SK-N-SH (cell line): ENCODE results near the gene GPC5.
A peak's percentile ranks its signal among the peaks of the same experiment; 100 is the strongest.

Experiments used
- CTCF ChIP-seq: fragments of 200-600 bp; sonication (generic); IDR thresholded peaks from 2 replicates; pipeline ENCODE4 v1.6.1; 2017; ENCODE audit warnings: antibody characterized with exemption, mild to moderate bottlenecking, moderate library complexity
- EP300 ChIP-seq, 2 experiments: IDR thresholded peaks; 2 replicates each; pipeline versions ENCODE4 v1.4.0 to v1.6.1; 2012; ENCODE audit warnings: borderline replicate concordance in 1 of 2, low read depth in 1 of 2, low read length in 1 of 2
- FOXM1 ChIP-seq: IDR thresholded peaks from 2 replicates; pipeline ENCODE4 v1.4.0; 2012; ENCODE audit warnings: low read depth, mild to moderate bottlenecking
- GABPA ChIP-seq: IDR thresholded peaks from 2 replicates; pipeline ENCODE4 v1.4.0; 2012; ENCODE audit warnings: low read depth, mild to moderate bottlenecking
- JUND ChIP-seq: IDR thresholded peaks from 2 replicates; pipeline ENCODE4 v1.4.0; 2012
- NFIC ChIP-seq: IDR thresholded peaks from 2 replicates; pipeline ENCODE4 v1.4.0; 2012; ENCODE audit warnings: borderline replicate concordance
- POLR2AphosphoS5 ChIP-seq: IDR thresholded peaks from 2 replicates; pipeline ENCODE4 v1.6.1; 2012; ENCODE audit warnings: low read depth, low read length
- TEAD4 ChIP-seq: IDR thresholded peaks from 2 replicates; pipeline ENCODE4 v1.4.0; 2012; ENCODE audit warnings: mild to moderate bottlenecking, borderline replicate concordance; ENCODE audit not compliant: insufficient read depth
- USF1 ChIP-seq: IDR thresholded peaks from 2 replicates; pipeline ENCODE4 v1.4.0; 2012; ENCODE audit warnings: low read depth, borderline replicate concordance
- TF ChIP-seq, protein P1 (sequence below): fragments of 150-350 bp; IDR thresholded peaks from 2 replicates; pipeline ENCODE4 v1.6.1; 2017; ENCODE audit warnings: antibody characterized with exemption, low read length, low read depth, borderline replicate concordance
- TF ChIP-seq, protein P2 (sequence below): IDR thresholded peaks from 2 replicates; pipeline ENCODE4 v1.4.0; 2012; ENCODE audit warnings: low read depth, borderline replicate concordance

DNA sequence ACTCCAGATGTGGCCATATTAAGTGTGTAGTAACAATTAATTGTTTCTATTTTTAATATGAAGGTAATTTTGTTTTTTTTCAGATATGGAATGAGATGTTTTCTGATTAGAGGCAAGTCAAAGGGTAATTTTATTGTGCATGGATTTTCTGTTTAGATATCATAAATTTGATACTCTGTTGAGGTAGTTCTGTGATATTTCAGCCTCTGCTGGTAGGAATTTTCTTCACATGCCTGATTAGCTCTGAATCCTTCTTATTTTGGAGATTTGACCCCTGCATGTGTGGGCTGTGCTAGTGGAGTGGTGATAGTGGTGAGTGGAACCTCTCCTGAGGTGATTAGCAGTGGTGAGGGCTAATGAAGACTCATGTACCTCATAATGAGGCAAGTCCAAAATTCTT lies 301.4 kb downstream of the GPC5 start:
- TF ChIP-seq NFIC (no peak), POLR2AphosphoS5 (no peak), CTCF (0 out of 2 replicates have a peak, but pooled peaks have one; percentile 11), USF1 (no peak), TEAD4 (no peak), FOXM1 (no peak), EP300 (IDR thresholded peaks at IDR 0.05; ENCODE audit: borderline replicate concordance in 1 of 2, low read depth in 1 of 2, low read length in 1 of 2) (no peak), JUND (no peak), GABPA (no peak)
- TF ChIP-seq, protein P1, sequence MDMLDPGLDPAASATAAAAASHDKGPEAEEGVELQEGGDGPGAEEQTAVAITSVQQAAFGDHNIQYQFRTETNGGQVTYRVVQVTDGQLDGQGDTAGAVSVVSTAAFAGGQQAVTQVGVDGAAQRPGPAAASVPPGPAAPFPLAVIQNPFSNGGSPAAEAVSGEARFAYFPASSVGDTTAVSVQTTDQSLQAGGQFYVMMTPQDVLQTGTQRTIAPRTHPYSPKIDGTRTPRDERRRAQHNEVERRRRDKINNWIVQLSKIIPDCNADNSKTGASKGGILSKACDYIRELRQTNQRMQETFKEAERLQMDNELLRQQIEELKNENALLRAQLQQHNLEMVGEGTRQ, result no peak
- TF ChIP-seq, protein P2, sequence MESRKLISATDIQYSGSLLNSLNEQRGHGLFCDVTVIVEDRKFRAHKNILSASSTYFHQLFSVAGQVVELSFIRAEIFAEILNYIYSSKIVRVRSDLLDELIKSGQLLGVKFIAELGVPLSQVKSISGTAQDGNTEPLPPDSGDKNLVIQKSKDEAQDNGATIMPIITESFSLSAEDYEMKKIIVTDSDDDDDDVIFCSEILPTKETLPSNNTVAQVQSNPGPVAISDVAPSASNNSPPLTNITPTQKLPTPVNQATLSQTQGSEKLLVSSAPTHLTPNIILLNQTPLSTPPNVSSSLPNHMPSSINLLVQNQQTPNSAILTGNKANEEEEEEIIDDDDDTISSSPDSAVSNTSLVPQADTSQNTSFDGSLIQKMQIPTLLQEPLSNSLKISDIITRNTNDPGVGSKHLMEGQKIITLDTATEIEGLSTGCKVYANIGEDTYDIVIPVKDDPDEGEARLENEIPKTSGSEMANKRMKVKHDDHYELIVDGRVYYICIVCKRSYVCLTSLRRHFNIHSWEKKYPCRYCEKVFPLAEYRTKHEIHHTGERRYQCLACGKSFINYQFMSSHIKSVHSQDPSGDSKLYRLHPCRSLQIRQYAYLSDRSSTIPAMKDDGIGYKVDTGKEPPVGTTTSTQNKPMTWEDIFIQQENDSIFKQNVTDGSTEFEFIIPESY, result no peak
